Erythroblast (primary cell): ENCODE measurements around the gene TMEM164.
A peak's percentile ranks its signal among the peaks of the same experiment; 100 is the strongest.

ENCODE experiments used
- DNase-seq, 2 experiments: peaks; one replicate each; lab custom pipeline; 2025; lab: John Stamatoyannopoulos, UW
- GATA1 ChIP-seq: IDR thresholded peaks from 2 replicates; pipeline ENCODE4 v1.6.1; 2011; ENCODE audit warnings: low read depth, mild to moderate bottlenecking, control low read depth, low read length, moderate library complexity
- POLR2A ChIP-seq: IDR thresholded peaks from 2 replicates; pipeline ENCODE4 v1.6.1; 2011; ENCODE audit warnings: mild to moderate bottlenecking, low read length

The TMEM164 gene

DNA sequence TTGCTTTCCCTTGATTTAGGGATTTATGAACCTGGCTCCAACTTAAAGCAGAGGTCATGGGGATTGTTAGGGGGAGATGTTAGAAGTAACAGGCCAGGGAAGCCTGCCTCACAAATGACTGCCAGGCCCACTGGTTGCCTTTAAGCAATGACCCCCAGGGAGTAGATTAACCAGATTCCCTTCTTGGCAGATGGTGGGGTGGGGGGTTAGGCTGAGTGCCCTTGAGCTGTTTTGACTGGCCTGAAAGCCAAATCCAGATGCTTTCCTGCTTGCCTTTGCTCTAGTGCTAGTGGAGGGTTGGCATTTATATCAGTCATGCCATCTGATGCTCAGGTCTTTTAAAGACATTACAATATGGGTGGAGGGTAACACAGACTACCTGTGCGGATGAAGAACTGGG is 128.1 kb downstream of the TMEM164 start:
- no peak for DNase-seq
- no peak for TF ChIP-seq GATA1
- TF ChIP-seq POLR2A = no peak

DNA sequence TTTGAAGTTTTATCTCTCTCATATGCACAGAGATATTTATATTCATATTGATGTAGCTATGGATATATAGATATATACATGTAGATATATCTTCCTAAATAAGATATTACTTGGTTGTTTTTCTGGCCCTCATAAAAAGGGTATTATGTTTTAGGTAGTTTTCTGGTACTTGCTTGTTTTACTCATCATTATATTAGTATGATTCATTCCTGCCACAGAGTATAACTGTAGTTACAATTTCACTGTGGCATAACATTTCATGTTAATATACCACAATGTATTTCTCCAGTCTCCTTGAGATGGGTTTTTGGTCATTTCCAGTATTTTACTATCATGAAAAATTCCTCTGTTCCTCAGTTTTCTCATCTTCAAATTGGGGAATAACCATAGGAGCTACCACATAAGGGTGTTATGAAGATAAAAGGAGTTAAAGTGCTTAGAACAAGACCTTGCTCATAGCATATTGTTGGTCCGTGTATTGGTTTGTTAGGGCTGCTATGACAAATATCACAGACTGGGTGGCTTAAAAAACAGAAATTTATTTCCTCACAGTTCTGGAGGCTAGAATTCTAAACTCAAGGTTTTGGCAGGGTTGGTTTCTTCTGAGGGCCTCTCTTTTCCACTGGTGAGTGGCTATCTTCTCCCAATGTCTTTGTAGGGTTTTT is 129.7 kb downstream of the TMEM164 start:
- no peak for DNase-seq
- TF ChIP-seq GATA1 = no peak
- TF ChIP-seq POLR2A = no peak

DNA sequence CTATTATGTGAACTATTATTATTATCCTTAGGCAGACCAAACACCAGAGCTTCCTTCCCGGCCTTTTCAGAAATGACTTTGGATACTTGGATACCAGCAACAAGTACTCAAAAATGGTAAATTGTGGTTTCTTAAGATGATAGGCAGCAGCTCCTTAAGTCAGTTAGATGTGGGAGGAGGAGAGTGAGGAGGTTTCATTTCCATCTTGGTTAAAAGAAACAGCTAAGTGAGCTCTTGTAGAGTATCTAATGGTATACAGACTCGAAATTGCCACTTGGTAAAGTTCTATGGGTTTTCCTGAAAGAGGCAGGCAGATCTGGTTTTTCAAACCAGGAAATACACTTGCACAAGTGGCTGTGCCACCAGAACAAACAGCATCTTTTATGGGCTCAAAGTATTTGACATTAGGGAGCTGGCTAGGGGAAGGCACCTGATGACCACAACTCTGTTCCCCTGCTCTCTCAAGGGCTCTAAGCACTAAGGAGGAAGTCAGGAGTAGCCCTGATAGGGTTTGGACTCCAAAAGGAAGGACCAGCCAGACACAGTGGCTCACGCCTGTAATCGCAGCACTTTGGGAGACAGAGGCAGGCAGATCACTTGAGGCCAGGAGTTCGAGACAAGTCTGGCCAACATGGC is 130.9 kb downstream of the TMEM164 start:
- no peak for TF ChIP-seq POLR2A
- TF ChIP-seq GATA1 = no peak
- no peak for DNase-seq

DNA sequence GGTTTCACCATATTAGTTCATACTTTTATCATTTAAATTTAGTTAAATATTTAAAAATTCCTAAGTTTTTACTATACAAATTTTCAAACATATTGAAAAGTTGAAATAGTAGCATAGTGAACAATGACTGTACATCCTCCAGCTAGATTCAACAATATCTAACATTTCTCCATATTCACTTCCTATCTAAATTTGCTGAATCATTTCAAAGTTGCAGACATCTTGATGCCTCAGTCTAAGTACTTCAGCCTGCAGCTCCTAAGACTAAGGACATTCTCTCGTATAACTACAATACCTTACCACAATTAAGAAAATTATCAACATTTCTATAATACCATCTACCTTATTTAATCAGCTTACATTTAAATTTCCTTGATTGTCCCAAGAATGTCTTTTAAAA is 132.7 kb downstream of the TMEM164 start:
- no peak for TF ChIP-seq POLR2A
- TF ChIP-seq GATA1 = no peak

DNA sequence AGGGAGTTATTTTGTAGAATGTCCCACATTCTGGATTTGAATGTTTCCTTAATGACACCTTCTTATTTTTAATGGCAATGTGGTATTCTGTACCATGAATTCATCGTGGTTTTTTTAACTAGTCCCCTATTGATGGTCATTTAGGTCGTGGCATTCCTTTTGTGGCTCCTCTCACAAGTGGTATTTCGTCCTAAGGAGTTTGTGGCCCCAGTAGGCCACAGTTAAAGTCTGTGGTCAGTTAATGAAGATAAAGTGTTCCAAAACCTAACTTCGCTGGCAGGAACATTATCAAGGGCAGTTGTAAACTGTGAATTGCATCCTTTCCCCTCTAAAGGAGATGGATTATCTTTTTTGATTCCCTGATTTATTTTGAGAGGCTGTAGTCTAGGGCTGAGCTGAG is 133.2 kb downstream of the TMEM164 start:
- TF ChIP-seq POLR2A (no peak), GATA1 (no peak)
- no peak for DNase-seq

More for the DNA sequence above, 132.7 kb downstream of the TMEM164 start:
- DNase-seq = peak; percentile 11 to 28

DNA sequence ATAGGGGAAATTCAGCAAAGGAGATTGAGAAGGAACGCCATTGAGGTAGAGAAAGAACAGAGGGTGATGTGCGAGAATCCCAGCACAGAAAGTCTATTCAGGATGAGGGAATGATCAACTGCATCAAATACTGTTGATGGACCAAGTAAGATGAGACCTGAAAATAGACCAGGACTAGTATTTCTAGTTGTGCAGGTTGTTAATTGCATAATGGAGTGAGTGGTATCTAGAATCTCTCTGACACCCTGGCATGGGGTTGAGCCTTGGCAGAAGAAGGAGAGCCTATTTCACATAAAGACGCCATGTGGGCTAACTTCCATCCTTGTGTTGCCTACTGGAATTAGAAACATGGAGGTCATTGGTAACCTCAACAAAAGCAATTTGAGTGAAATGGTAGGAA is 135.6 kb downstream of the TMEM164 start:
- DNase-seq = no peak

DNA sequence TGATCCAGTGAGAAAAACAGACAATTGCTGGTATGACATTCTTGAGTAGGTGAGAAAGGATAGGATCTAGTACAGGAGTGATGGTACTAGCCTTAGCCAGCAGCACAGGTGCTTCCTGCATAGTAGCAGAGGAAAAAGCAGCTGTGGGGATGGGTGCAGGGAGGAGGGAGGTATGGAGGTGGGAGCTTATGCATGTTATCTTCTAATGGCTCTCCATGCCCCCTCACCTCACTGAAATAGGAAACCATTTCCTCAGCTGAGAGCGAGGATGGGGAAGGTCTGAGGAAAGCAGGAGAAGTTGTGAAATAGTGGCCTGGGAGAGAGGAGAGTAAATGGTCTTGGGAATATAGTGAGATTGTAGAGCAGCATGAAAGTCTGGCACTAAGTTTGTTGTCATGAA is 136.3 kb downstream of the TMEM164 start:
- no peak for TF ChIP-seq POLR2A
- no peak for TF ChIP-seq GATA1

More for the DNA sequence above, 135.6 kb downstream of the TMEM164 start:
- TF ChIP-seq POLR2A (no peak), GATA1 (no peak)

DNA sequence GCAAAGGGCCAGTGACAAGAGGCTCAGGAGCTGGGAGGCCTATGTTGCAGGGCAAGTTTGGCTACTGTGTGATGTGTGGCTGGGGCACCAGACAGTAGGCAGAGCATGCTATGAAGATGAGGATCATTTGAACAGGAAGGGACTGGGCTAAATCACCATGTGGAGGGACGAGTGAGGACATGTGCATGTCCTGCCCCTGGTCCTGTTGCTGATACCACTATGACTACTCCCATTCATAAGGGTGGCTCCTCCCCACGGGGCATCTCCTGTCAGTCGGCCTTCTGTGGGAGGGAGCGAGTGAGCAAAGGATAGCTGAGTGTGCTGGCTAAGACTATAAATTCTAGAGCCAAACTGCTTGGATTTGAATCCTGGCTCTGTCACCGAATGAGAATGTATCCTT is 139.2 kb downstream of the TMEM164 start:
- peak; percentile 5 to 8 for DNase-seq
- no peak for TF ChIP-seq GATA1
- no peak for TF ChIP-seq POLR2A

More for the DNA sequence above, 136.3 kb downstream of the TMEM164 start:
- no peak for DNase-seq

DNA sequence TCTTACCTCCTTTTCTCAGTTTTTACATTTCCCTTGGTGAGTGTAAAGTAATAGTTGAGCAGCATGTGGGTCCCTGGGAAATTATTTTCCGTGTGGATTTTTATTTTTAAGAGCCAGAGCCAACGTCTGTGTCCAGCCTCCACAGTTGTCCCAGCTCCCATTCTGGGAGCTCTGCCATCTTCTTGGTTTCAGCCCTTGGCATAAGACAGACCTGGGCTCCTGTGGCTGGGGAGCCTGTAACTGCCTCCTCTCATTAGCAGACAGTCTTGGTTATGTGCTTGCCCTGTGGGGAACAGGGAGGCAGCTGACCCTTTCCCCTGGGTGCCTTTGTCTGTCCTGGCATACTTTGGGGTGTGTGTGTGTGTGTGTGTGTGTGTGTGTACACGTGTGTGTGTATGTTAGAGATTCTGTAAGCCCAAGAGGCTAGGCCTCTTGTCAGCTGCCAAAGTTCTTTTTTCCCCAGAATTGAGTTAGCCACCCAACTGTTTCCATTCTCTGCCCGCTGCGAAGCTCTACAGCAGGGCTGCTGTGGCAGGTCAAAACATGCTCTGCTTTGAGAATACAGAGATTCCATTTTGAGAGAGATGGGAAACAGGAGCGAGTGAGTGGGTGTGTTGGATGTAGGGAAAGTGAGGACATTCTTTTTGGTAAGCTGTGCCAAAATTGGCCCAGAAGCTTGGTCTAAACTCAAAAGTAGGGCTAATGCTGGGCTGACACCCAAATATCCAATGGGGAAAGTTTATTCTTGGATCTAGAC is 140.7 kb downstream of the TMEM164 start:
- TF ChIP-seq POLR2A (no peak), GATA1 (no peak)
- no peak for DNase-seq

DNA sequence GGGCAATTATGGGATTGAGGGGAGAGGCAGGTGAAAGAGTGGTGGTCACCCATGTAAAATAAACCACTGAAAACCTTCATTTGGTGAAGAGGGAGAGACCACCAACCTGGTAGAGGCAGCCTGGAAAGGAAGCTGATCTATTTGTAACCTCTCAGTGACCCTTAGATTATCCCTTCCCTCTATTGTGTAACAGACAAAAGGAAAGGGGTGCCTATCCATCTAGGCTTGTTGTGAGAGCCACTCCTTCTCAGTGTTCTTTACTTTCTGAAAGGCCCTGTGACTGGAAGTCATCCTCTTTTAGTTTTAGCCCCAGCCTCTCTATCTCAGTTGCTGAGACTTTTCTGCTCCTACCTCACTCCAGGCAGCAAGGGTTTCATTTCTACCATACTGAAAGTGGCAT is 142.4 kb downstream of the TMEM164 start:
- no peak for DNase-seq
- TF ChIP-seq GATA1 = no peak

DNA sequence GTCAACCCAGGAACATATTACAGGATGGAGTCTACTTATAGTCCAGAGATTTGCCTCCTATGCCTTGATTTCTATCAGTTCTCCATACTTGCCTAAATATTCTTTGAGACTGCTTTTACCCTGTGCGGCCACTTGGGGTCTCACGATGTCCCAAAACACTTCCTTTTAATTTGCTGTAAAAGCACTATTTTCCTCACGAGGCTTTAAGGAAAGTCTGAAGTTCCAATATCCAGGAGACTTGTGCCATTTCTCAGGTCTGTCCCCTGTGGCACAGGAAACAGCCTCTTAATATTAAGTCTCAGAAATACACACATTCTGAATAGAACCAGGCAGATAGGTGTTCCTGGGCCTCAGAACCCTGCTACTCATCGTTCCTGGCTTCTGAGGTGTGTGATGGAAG is 142.9 kb downstream of the TMEM164 start:
- DNase-seq = peak; percentile 40 to 58

DNA sequence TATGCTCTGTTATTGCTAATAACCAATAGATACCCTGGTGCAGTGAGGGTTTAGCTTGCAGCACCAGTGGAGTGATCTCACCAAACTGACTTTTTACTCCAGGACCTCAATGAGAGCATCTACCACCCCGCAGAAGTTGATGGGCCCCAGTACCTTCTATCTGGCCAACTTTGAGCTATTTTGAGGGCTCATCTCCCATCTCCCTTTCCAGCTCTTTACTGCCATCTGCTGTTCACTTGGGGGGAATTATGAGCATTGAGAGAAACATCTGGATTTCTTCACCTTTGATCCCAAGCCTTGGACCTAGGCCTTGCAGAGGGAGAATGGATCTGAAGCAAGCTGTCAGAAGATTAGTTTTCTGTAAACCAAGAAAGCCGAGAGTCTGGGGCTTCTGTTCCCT is 143.6 kb downstream of the TMEM164 start:
- no peak for TF ChIP-seq GATA1
- no peak for TF ChIP-seq POLR2A
- DNase-seq = peak; percentile 62 to 80

More for the DNA sequence above, 142.9 kb downstream of the TMEM164 start:
- TF ChIP-seq GATA1 = no peak
- no peak for TF ChIP-seq POLR2A

DNA sequence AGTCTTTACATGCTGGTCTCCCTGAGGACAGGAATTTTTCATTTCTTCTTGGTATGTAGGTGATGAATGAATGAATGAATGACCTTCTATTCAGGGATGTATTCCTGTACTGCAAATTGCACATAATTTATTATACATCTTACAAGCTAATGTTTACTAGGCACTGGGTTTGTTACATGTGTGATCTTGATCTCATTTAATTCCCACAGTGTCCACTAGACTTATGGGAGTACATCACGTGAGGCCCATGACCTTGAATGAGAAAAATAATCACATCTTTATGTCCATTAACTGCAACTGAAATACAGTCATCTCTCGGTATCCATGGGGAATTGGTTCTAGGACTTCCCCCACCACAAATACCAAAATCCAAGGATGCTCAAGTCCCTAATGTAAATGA is 150.3 kb downstream of the TMEM164 start:
- TF ChIP-seq POLR2A (no peak), GATA1 (no peak)
- DNase-seq = no peak

DNA sequence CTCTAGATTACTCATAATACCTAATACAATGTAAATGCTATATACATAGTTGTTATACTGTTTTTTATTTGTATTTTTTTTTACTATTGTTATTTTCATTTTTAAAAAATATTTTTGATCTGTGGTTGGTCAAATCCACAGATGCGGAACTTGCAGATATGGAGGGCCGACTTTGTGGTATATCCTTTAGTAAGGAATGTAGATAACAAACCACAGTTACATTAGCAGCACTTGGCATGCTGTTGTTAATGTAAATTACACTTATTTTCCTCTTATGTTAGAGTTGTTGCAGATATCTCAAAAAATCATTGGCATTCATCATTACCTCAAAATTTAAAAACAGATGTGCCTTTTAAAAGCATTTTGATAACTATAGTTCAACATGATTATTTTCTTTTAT is 151.0 kb downstream of the TMEM164 start:
- DNase-seq = no peak
- TF ChIP-seq GATA1 (no peak), POLR2A (no peak)

DNA sequence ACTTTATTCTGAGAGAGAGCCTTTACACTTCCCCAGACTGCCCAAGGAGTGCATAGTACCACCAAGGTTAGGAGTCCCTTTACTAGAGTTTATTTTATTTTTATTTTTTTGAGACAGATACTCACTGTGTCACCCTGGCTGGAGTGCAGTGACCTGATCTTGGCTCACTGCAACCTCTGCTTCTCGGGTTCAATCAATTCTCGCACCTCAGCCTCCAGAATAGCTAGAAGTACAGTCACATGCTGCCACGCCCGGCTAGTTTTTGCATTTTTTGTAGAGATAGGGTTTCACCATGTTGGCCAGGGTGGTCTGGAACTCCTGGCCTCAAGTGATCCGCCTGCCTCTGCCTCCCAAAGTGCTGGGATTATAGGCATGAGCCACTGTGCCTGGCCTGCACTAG is 151.4 kb downstream of the TMEM164 start:
- DNase-seq = peak; percentile 44 to 60
